ENCODE data around the gene PLCB3.

PLCB3 gene

DNA sequence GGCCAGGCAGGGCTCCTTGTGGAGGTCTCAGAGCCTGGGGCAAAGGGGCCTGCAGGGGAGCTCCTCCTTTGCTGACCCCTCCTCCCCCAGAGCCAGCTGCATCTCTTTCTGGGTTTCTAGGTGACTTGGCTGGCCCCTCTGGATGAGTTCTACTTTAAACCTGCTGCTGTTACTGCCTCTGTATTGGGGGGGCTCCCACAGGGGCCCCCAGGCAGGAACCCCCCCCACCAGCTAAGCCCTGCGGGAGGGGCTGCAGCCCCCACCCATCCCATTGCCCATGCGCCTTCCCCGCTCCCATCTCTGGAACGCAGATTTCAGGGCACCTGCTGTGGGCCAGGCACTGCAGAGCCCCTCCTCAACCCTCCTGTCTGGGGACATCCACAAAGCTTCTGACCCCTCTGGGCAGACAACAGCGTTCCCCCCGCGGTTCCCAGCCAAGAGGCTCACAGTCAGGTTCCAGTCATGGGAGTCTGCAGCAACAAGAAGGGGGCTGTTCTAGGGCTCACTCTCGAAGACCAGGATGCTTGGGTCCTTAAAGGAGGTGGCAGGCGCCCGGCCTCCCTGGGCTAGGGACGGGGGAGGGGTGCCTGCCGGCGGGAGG is 815 bp upstream of the PLCB3 start:
- no peak for DNase-seq (ENCODE audit: low spot score)

GRCh38 chr11:64251753-64252002 is 348 bp downstream of the PLCB3 start:
- DNase-seq (ENCODE audit: low spot score), result no peak

DNA sequence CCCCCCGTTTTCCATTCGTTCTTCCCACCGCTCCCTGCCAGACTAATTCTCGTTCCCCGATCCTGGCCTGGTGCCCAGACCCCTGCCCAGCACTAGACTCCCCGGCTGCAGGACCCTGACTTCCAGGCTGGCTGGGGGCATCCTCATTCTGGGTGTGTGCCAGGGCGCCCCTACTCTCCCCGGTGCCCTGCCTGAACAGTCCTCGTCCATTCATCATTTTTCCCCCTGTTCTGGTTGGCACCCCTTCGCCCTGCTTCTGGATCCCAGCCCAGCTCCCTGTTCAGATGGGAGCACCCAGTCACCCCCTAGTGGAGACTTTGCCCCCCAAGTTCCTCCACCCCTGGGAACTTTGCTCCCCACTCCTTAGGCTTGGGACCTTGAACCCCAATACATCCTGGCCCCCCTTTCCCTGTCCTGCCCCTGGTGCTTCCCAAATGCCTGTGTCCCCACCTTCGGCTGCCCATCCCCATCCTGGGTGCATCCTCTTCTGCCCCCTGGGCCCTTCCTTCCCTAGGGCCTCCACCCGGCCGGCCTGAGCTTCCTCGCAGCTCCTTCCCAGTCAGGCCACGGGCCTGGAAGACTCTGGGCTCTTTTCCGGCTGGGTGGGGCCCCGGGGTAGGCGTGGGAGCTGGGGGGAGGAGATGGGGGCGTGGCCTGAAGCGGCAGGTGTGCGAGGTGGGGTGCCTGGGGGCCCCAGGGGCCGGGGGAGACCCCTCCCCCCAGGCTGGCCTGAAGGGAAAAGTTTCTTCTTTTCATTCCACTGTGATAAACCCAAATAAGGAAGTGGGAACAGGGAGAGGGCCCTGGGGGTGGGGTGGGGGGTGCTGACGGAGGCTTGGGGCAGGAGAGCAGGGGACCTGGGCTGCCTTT is 908 bp downstream of the PLCB3 start:
- DNase-seq (ENCODE audit: low spot score), result peak; percentile 63

GRCh38 chr11:64253043-64253442 is 1.7 kb downstream of the PLCB3 start:
- no peak for DNase-seq (ENCODE audit: low spot score)

- peak; percentile 71 for DNase-seq (ENCODE audit: low spot score)
Observed at GRCh38 chr11:64253481-64253880, 2.2 kb downstream of the PLCB3 start.

GRCh38 chr11:64254326-64254725 is 3.0 kb downstream of the PLCB3 start:
- no peak for DNase-seq (ENCODE audit: low spot score)

GRCh38 chr11:64255135-64256128 is 4.1 kb downstream of the PLCB3 start:
- no peak for DNase-seq (ENCODE audit: low spot score)

GRCh38 chr11:64256300-64256699 is 5.0 kb downstream of the PLCB3 start:
- DNase-seq (ENCODE audit: low spot score), result no peak

GRCh38 chr11:64258356-64258755 is 7.0 kb downstream of the PLCB3 start:
- no peak for DNase-seq (ENCODE audit: low spot score)

GRCh38 chr11:64258946-64259532 is 7.7 kb downstream of the PLCB3 start:
- no peak for DNase-seq (ENCODE audit: low spot score)

GRCh38 chr11:64259533-64260067 is 8.3 kb downstream of the PLCB3 start:
- no peak for DNase-seq (ENCODE audit: low spot score)

DNA sequence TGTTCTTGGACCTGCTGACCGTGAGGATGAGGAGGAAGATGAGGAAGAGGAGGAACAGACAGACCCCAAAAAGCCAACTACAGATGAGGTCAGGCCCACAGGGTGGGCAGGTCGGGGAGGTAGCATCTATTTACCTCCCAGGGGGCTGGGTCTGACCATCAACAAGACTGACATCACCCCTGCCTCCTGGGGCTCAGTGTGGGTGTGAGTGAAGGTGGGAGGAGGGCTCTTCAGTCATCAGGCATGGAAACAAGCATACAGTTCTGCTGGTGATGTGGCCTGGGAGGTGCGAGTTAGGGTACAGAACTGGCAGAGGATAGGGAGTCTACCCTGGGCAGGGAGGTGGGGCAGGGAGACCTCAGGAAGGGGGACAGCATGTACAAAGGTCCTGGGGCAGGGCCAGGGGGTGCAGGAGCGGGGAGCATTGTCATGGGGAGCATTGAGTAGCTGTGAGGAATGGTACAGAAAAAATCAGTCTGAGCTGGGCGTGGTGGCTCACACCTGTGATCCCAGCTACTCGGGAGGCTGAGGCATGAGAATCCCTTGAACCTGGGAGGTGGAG is 8.9 kb downstream of the PLCB3 start:
- DNase-seq (ENCODE audit: low spot score), result no peak

DNA sequence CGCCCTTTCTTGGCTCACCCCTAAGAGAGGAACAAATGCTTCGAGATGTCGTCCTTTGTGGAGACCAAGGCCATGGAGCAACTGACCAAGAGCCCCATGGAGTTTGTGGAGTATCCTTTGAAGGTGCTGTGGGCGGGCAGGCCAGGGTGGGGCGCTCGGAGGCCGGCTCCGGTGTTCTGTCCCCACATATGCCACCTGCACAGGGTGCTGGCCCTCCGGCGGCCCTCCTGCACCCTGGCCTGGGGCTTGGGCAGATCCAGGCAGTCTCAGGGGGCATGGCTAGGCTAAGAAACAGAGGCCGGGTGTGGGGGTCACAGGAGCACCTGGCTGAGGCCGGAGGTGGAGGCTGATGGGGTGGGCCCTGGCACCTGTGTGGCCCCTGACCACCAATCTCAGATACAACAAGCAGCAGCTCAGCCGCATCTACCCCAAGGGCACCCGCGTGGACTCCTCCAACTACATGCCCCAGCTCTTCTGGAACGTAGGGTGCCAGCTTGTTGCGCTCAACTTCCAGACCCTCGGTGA is 10.3 kb downstream of the PLCB3 start:
- no peak for DNase-seq (ENCODE audit: low spot score)

DNA sequence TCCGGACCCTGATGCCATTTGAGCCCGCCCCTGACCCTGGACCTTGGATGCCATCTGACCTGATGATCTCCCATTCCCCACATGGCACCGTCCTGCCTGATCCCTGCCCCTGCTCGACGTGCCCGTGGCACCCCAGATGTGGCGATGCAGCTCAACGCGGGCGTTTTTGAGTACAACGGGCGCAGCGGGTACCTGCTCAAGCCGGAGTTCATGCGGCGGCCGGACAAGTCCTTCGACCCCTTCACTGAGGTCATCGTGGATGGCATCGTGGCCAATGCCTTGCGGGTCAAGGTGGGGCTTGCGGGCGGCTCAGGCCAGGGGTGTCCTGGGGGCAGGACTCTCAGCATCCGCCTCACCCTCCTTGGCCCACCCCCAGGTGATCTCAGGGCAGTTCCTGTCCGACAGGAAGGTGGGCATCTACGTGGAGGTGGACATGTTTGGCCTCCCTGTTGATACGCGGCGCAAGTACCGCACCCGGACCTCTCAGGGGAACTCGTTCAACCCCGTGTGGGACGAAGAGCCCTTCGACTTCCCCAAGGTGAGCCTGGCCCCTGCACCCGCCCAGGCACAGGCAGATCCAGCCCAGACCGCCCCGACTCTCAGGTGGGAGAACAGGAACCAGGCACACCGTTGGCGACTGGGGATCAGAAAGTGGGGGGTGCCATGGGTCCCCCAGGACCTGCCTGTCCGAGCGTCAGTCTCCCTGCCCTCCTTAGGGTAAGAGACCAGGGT is 11.1 kb downstream of the PLCB3 start:
- no peak for DNase-seq (ENCODE audit: low spot score)

GRCh38 chr11:64263021-64263946 is 12.0 kb downstream of the PLCB3 start:
- DNase-seq (ENCODE audit: low spot score), result no peak

DNA sequence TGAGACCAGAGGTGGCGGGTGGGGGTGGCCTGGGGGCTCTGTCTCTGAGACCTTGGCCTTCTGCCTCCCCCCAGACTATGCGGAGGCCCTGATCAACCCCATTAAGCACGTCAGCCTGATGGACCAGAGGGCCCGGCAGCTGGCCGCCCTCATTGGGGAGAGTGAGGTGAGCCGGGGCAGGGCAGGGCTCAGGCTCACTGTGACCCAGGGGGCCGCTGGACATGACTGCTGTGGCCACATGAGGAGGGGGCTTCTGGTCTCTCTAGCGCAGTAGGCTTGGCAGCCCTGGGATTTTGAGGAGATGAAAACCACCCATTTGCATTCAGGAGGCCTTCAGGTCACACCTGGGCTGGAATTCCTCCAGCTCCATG is 12.6 kb downstream of the PLCB3 start:
- no peak for DNase-seq (ENCODE audit: low spot score)

DNA sequence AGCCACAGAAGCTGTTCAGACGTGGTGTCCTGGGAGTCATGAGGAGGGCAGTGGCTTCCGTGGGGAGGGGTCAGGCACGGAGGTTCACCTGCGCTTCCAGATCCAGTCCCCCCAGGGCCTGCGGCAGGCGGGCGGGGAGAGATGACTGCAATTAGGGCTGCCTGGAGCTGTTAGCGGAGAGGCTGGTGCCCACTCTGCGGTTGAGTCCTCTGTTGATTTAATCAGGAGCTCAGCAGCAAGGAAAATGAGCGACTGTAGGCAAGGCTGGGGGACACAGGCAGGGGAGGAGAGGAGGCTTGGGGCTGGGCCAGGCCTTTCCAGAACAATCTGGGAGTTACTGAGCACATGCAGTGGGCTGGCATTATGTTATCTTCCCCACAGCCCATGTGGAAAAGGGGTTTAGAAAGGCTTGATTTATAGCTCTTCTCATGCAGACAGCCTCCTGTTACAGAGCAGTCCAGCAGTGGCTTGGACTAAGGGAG is 13.1 kb downstream of the PLCB3 start:
- no peak for DNase-seq (ENCODE audit: low spot score)

- no peak for DNase-seq (ENCODE audit: low spot score)
Observed at GRCh38 chr11:64265176-64266160, 14.1 kb downstream of the PLCB3 start.
